Measurements from ENCODE around the gene SCAF1.
A peak's percentile ranks its signal among the peaks of the same experiment; 100 is the strongest.

GRCh38 chr19:49690656-49691242, 48.7 kb downstream of the SCAF1 start, which contains the start of gene CPT1C:
- TF ChIP-seq CTCF (IDR thresholded peaks at IDR 0.05): no peak
- TF ChIP-seq POLR2A (IDR thresholded peaks at IDR 0.05): peak in 2 of 3 donors; percentile 70 to 72

All from body of pancreas (tissue), 4 donors.